Glutamatergic neuron (in vitro differentiated cells): ENCODE results near the gene SEC22C. TPM values are rescaled to one million over a fixed set of nuclear protein-coding genes. Genes with fewer than 3 reads are reported as not detected.

Experiments used
- DNase-seq: peaks from one replicate; pipeline ENCODE4 v3.0.0; 2022
- H3K27ac Mint-ChIP-seq: one replicate; pipeline ENCODE4 v1.8.0; 2020; ENCODE audit warnings: mild to moderate bottlenecking, mixed read lengths, inconsistent platforms; ENCODE audit not compliant: unreplicated experiment
- H3K27me3 Mint-ChIP-seq: one replicate; pipeline ENCODE4 v1.8.0; 2020; ENCODE audit warnings: mild to moderate bottlenecking, moderate library complexity, mixed read lengths, inconsistent platforms; ENCODE audit not compliant: unreplicated experiment
- H3K36me3 Mint-ChIP-seq: one replicate; pipeline ENCODE4 v1.8.0; 2020; ENCODE audit warnings: mild to moderate bottlenecking, mixed read lengths, inconsistent platforms; ENCODE audit not compliant: unreplicated experiment
- H3K4me1 Mint-ChIP-seq: one replicate; pipeline ENCODE4 v1.8.0; 2020; ENCODE audit warnings: mild to moderate bottlenecking, low read depth, mixed read lengths, inconsistent platforms; ENCODE audit not compliant: unreplicated experiment
- H3K4me3 Mint-ChIP-seq: one replicate; pipeline ENCODE4 v1.8.0; 2020; ENCODE audit warnings: mild to moderate bottlenecking, mixed read lengths, inconsistent platforms; ENCODE audit not compliant: unreplicated experiment
- H3K9me3 Mint-ChIP-seq: one replicate; pipeline ENCODE4 v1.8.0; 2020; ENCODE audit warnings: mild to moderate bottlenecking, moderate library complexity, mixed read lengths, inconsistent platforms; ENCODE audit not compliant: unreplicated experiment
- total RNA-seq: library from RNA; stranded (reverse); fragmentation: NEBNext Ultra II Directional; extraction: Animal tissue kit (Norgen Biotek cat#: 25700); gene quantifications from one replicate; pipeline ENCODE4 v1.2.1, GENCODE V29; 2021; ENCODE audit not compliant: unreplicated experiment
- TF ChIP-seq, protein P1 (sequence below): fragments of 200-600 bp; sonication (generic); IDR thresholded peaks from one replicate; pipeline ENCODE4 v1.5.0; 2021; ENCODE audit not compliant: partially characterized antibody, unreplicated experiment

SEC22C gene
- total RNA-seq, 1 donor from 2014 or later: 36.9 TPM

DNA sequence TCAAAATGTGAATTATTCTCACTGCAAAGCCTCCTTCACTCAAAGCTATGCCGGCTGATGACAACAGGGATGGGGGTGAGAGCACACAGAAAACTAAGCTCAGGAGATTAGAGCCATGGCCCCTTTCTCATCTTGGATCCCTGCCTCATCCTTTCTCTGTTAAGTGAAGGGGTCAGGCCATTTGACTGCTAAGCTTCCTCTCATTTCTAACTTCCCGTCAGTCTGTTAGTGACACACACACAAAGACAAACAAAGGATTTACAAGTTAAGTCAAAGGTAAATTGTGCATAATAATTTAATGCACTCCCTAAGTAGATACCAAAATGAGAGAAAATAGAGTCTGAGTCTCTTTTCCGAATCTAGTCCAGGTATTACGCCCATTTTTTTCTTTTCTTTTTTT is 10.0 kb upstream of the SEC22C start:
- no peaks in the 10 kb centered on the region for H3K36me3 Mint-ChIP-seq
- H3K4me1 Mint-ChIP-seq: peaks cover 8% of the 10 kb centered on the region
- H3K4me3 Mint-ChIP-seq: peak overlapping the region; percentile 94
- peaks cover 7% of the 10 kb centered on the region for H3K9me3 Mint-ChIP-seq
- no peak for DNase-seq
- H3K27me3 Mint-ChIP-seq: peaks cover 2% of the 10 kb centered on the region
- TF ChIP-seq, protein P1, sequence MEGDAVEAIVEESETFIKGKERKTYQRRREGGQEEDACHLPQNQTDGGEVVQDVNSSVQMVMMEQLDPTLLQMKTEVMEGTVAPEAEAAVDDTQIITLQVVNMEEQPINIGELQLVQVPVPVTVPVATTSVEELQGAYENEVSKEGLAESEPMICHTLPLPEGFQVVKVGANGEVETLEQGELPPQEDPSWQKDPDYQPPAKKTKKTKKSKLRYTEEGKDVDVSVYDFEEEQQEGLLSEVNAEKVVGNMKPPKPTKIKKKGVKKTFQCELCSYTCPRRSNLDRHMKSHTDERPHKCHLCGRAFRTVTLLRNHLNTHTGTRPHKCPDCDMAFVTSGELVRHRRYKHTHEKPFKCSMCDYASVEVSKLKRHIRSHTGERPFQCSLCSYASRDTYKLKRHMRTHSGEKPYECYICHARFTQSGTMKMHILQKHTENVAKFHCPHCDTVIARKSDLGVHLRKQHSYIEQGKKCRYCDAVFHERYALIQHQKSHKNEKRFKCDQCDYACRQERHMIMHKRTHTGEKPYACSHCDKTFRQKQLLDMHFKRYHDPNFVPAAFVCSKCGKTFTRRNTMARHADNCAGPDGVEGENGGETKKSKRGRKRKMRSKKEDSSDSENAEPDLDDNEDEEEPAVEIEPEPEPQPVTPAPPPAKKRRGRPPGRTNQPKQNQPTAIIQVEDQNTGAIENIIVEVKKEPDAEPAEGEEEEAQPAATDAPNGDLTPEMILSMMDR: no peak
- peak overlapping the region; percentile 73 for H3K27ac Mint-ChIP-seq

DNA sequence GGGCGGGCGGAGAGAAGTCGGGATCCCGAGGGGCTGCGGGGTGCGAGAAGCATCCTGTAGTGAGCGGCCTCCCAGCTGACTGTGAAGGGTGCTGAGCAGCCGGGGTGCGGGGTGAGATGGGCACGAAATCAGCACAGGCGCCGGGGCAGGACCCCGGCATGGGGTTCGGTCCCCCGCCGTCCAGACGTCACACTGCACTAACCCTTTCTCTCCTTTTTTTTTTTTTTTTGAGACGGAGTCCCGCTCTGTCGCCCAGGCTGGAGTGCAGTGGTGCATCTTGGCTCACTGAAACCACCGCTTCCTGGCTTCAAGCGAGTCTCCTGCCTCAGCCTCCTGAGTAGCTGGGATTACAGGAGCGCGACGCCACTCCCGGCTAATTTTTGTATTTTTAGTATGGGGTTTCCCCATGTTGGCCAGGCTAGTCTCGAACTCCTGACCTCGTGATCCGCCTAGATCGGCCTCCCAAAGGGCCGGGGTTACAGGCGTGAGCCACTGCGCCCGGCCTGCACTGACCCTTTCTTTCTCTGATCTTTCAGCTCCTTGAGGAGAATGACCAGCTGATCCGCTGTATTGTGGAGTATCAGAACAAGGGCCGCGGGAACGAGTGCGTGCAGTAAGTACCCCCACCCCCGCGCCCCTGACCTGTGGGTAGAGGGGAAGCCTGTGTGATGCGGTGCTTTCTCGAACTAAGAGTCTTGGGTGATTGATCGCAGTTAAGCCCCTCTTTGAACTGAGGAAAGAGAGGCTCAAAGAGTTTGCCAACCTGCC is 9.4 kb upstream of the SEC22C start:
- peaks cover 2% of the 10 kb centered on the region for H3K27me3 Mint-ChIP-seq
- no peaks in the 10 kb centered on the region for H3K36me3 Mint-ChIP-seq
- H3K9me3 Mint-ChIP-seq: peaks cover 7% of the 10 kb centered on the region
- H3K4me3 Mint-ChIP-seq: peak overlapping the region; percentile 94
- peak; percentile 31 for DNase-seq
- peaks cover 8% of the 10 kb centered on the region for H3K4me1 Mint-ChIP-seq
- peak overlapping the region; percentile 90 for H3K27ac Mint-ChIP-seq
- TF ChIP-seq, protein P1: no peak

DNA sequence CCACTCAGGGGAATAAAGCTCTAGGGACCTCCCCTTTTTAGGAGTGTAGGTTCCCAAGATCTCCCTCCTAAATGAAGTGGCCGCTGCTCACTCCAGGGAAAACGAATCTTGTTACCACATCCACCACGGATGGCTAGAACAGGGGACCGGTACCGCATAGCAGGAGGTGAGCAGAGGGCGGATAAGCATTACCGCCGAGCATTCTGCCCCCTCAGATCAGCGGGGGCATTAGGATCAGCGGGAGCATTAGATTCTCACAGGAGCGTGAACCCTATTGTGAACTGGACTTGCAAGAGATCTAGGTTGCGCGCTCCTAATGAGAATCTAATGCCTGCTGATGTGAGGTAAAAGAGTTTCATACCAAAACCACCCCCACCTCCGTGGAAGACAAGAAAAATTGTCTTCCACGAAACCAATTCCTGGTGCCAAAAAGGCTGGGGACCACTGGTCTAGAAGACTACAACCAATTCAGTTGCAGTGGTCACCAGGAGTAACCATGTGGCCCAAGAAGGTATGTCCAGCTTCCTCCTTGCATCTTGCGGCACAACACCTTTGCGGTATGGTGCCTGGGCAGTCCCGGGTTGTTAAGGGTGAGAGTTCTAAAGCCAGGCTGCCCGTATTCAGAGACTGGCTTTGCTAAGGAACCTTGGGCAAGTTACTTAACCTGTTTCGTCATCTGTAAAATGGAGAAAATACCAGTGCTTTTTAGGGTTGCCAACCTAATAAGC is 7.8 kb upstream of the SEC22C start:
- Mint-ChIP-seq H3K4me3 (peak overlapping the region; percentile 94), H3K4me1 (peaks cover 8% of the 10 kb centered on the region), H3K27me3 (peaks cover 2% of the 10 kb centered on the region), H3K36me3 (no peaks in the 10 kb centered on the region), H3K9me3 (peaks cover 7% of the 10 kb centered on the region), H3K27ac (peak overlapping the region; percentile 95)
- TF ChIP-seq, protein P1: no peak
- DNase-seq: no peak

DNA sequence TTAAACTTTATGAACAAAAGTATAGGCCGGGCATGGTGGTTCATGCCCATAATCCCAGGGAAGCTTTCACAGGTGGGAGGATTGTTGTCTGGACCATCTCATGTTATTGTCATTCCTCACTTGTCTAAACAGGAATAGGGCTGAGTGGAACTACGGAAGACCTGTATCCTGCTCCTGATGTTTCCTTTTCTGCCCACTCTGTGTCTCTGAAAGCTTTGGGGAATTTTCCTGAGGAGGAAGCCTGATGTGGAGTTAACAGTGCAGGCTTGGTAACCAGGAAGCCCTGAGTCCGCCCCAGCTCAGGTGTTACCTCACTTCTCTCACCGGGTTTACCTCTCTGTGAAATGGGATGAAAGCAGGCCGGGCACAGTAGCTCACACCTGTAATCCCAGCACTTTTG is 6.9 kb upstream of the SEC22C start:
- H3K9me3 Mint-ChIP-seq: peaks cover 8% of the 10 kb centered on the region
- H3K27ac Mint-ChIP-seq: no peak overlapping the region
- H3K36me3 Mint-ChIP-seq: no peaks in the 10 kb centered on the region
- no peak for DNase-seq
- H3K4me1 Mint-ChIP-seq: peaks cover 7% of the 10 kb centered on the region
- TF ChIP-seq, protein P1: no peak
- peaks cover 2% of the 10 kb centered on the region for H3K27me3 Mint-ChIP-seq
- no peak overlapping the region for H3K4me3 Mint-ChIP-seq
